Measurements from ENCODE around the gene TSPAN32.
A peak's percentile ranks its signal among the peaks of the same experiment; 100 is the strongest.

TSPAN32 gene

DNA sequence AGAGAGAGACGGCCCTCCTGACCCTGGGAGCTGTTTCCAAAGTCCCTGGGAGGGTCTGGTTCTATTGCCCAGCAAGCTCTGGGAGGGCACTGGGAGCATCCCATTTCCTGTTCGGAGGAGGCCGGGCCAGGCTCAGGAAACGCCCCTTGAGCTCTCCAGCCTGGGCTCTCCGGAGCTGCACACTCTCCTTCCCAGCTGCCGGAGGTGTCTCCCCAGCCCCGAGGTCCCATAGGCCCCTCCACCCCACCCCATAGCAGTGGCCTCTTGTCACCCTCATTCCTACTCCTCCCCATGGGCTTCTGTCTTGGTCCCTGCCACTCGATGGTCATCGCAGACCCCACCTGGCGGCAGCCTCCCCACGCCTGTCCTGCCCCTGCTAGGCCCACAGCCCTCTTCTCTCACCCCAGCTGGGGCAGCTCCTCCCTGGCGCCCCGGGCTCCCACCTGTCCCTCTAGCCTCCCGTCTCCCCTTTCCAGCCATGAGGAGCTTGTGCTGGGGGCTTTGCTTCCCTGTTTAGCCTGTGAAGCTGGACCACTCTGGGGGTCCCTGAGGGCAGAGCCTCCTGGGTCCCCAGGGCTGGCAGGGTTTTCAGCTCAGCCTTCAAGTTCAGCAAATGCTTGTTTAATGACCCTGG, 2.8 kb downstream of the TSPAN32 start:
- DNase-seq (ENCODE audit: low read depth) = no peak

DNA sequence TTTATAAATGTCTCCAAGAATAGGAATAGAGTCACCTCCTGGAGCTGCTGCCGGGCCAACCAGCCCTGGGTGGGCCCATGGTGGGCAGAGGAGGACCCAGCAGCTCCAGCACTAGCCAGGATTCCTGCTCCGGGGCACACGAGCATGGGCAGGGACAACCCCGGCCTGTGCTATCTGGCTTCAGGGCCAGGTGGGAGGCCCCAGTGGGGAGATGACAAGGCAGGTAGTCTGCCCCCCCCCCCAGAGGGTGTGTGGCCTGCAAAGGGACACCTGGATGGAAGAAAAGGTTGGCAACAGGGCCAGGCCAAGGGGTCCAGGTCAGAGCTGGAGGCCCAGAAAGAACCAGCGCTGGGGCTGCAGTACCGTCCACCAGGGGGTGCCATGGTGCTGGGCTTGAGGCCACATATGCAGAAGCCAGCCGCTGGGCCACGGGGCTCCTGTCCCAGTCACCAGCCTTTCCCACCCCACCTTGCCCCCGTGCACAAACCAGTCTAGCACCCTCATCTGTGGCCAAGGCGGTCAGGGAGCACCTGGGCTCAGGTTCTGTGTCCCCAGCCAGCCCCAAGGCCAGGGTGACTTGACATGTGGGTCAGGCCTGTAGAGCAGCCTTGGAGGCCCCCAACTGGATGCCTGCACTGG, 3.4 kb downstream of the TSPAN32 start:
- DNase-seq (ENCODE audit: low read depth) = peak; percentile 57

DNA sequence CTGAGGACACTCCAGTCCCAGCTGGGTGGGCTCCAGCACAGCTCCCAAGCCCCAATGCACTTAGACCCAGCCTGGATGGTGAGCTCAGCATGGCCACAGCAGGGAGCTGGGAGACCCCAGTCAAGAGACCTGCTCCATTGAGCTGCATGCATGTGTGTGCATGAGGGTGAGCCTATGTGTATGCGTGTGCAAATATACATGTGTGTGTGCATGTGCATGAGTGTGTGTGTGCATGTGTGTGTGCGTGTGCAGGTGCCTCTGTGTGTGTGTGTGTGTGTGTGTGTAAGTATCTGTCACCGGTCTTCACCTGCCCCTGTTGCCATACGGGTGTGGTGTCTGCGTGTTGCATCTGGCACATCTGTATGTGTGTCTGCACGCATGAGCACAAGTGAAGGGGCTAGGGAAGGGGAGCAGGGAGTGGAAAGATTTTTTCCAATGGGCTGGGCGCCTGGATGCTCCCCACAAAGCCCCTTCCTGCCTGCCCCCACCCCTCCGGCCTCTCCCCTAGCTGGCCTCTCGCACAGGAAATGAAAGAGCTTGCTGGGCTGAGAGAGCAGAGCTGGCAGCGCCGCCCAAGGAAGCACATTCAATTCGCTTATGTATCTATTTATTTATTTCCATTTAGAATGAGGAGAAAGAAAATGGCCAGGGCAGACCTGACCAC, 4.1 kb downstream of the TSPAN32 start:
- DNase-seq (ENCODE audit: low read depth) = peak; percentile 41

GRCh38 chr11:2306452-2306823, 4.6 kb downstream of the TSPAN32 start:
- DNase-seq (ENCODE audit: low read depth) = peak; percentile 30

GRCh38 chr11:2306877-2307500, 5.2 kb downstream of the TSPAN32 start:
- DNase-seq (ENCODE audit: low read depth) = no peak

DNA sequence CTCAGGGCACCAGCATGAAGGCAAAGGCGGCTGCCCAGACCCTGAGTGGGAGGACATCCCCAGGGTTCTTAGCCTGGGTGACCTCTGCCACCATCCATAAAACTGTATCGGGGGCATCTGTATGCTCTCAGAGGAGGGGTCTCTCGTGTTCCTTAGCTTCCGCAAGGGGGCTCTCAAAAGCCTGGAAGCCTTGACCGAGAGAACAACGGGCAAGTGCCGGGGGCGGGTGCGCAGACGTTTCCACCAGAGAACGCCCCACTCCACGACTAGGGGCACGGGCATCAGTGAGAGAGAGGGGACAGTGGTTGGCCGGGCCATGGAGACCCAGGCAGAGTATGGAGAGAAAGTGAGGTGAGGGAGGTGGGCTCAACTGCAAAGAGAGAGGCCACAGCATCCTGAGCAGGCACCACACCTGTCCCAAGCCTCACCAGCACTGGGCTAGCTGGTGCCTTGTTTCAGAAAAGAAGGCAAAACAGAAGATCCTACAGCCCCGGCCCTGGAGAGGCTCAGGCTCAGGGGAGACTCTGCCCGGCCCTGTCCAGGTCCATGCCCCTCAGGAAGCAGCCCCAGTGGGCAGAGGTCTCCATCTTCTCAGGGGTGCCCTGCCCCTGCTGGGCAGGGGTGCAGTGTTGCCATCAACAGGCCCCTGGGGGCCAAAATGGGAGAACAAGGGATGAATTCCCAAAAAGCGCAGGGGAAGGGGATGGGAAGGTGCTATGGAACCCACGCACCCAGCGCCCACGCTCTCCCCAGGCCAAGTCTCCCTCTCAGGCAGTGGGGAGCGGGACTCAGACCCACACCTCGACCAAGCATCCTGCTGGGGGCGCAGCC, 5.9 kb downstream of the TSPAN32 start:
- no peak for DNase-seq (ENCODE audit: low read depth)

- no peak for DNase-seq (ENCODE audit: low read depth)
These were observed 6.9 kb downstream of the TSPAN32 start for GRCh38 chr11:2308713-2309112.

DNA sequence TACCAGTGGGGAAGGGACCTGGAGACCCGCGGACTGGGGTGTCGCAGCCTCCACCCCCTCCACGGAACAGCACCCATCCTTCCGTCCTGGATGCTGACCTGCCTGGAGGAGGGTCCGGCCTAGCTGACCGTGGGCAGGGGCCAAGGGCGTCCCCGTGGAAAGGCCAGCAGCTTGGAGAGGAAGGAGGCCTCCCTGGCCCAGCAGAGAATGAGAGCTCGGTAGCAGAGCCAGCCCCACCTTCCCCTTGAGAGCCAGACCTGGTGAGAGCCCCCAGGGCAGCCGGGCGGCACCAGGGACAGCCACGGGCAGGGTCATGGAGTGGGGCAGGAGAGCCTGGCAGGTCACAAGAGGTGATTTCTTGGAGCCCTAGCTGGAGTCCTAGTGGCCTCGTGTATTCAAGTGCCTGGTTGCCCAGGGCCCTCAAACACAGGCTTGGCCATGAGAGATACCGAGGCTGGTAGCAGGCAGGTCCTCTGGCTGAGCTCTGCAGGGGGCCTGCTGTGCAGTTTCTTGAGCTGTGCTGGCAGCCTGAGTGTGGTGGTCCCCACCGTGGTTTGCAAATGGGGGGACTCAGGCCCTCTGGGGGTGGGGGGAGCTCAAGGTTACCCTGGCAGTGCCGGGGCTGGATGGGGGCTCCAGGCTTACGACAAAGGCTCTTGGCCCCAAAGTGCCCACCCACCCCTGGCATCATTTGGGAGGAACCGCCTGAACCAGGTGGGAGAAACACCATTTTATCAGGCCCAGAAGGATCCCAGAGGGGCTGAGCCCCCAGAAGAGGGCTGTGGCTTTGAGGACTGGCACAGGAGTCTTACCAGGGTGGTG, 7.6 kb downstream of the TSPAN32 start:
- DNase-seq (ENCODE audit: low read depth) = no peak

DNA sequence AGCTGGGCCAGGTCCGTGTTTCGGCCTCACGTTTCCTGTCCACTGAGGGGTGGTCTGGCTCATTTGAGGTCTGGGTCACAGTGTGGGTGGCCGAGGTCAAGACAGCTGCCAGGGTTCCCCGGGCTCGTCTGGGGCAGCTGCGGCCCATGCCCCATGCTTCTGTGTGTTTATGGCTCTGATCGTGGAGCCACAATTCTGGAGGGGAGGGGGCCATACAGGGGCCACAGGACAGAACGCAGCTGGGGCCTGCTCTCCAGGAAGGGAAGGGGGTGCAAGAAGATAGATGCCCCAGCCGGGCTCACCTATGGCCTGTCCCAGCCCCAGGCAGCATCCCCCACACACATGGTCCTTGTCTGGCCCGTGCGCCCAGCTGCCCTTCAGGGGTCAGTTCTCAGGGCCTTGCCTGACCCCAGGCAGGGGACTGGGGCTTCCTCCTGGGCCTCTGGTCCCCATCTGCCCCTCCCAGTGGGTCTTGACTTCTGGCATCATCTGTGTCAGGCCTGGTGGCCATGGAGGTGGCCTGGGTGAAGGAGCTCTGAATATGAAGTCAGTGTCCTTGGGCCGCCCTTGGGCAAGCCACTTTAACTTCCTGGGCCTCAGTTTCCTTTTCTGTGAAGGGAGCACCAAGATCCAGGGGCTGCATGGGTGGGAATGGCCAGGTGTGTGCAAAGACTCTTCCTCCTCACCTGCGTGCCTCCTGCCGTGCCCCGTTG, 8.4 kb downstream of the TSPAN32 start:
- DNase-seq (ENCODE audit: low read depth) = no peak

- no peak for DNase-seq (ENCODE audit: low read depth)
These were observed 9.1 kb downstream of the TSPAN32 start for GRCh38 chr11:2310786-2311352.

GRCh38 chr11:2311353-2312133, 9.7 kb downstream of the TSPAN32 start:
- no peak for DNase-seq (ENCODE audit: low read depth)

DNA sequence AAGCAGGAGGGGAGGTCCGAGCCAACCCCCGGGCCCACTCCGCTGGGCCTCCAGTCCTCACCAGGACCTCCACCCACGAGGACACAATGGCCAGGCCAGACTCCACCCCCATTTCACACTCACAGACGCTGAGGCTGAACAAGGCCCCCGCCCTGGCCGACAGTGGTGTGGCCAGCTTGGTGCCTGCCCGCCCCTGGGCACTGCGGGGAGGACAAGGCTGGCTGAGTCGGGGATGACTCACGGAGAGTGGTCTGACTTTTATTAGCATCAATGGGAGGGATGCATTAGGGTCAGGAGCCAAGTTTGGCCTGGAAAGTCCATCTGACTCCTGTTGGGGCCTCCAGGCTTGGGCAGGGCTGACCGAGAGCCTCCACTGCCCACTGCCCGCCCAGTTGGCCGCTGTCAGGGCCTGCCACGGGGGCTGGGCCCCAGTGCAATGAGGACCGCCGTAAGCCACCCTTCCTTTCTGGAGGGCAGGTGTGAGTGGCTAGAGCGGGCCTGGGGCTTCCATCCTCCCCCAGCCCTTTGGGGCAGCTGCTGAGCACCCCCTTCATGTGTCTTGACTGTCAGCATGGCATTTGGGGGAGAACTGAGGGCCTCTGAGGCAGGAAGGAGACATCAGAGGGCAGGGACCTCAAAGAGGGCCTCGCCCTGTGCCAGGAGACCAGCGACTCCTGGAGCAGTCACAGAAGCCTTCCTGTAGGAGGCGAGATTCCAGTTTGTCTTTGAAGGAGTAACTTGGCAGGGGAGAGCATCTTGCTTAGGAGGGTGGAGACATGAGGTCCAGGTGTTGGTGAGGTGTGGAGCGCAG, 10.6 kb downstream of the TSPAN32 start:
- no peak for DNase-seq (ENCODE audit: low read depth)

DNA sequence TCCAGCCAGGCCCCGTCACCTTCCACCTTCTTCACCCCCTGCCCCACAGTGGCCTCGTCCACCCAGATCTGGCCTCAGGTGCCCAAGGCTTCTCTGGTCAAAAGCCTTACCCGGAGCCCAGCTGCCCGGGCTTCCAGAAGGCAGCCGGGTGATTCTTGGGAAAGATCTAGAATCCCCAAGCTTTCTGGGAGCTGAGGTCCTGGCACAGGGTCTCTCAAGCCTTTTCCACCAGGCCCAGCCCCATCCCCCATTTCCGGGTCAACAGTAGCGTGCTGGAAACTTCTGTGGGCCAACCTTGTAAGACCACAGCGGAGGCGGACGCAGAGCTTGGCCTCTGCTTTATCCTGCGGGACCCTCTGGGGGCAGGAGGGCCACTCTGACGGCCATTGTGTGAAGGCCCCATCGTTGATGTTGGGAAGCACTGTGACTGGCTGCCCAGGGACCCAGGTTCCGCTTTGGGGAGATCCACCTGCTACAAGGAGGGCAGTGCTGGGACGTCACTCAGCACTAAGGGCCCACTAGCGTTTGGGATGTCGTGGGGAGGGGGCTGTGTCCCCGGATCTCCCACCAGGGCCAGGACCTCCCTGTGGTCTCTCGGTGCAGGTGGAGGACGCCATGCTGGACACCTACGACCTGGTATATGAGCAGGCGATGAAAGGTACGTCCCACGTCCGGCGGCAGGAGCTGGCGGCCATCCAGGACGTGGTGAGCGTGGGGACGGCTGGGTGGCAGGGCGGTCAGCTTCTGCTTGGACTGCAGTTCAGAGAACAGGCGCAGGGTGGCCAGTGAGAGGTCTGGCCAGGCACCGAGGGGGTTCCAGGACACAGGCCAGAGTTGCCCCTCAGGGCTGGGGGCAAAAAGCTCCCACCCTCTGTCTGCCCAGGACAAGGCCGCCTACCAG, 11.5 kb downstream of the TSPAN32 start:
- DNase-seq (ENCODE audit: low read depth) = no peak

DNA sequence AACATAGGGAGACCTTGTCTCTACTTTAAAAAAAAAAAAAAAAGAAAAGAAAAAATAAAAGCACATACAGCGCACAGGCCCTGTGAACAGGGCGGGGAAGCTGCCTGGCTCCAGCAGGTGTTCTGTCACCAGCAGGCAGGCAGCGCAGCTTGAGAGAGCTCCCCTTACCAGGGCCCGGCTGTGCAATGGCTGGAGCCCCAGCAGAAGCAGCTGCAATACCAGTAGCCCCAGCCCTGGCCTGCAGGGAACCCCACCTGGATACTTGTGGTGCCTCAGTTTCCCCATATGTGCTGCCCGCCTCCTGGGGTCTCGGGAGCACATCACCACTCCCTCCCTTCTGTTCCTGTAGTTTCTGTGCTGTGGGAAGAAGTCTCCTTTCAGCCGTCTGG, 12.3 kb downstream of the TSPAN32 start:
- no peak for DNase-seq (ENCODE audit: low read depth)

- peak; percentile 43 for DNase-seq (ENCODE audit: low read depth)
These were observed 12.9 kb downstream of the TSPAN32 start for GRCh38 chr11:2314525-2315394.

GRCh38 chr11:2315395-2316168, 13.8 kb downstream of the TSPAN32 start:
- DNase-seq (ENCODE audit: low read depth) = no peak
